Measurements from ENCODE around the gene IL18RAP.

The IL18RAP gene

GRCh38 chr2:102422910-102423309 is at the start of gene IL18RAP:
IL18RAP (plus strand) TSS chr2:102423160; CDS start chr2:102423278, 118 bp downstream.
- peaks cover 58% of the 10 kb centered on the region for H3K27me3 ChIP-seq (replicated peaks; ENCODE audit: control insufficient read depth, insufficient read depth, low read length)
- H3K9me3 ChIP-seq (ENCODE audit: control insufficient read depth, low read length) = peaks cover 3% of the 10 kb centered on the region
- H3K4me1 ChIP-seq (ENCODE audit: control insufficient read depth, insufficient read depth, low read length) = no peaks in the 10 kb centered on the region
- no peak for DNase-seq (ENCODE audit: low read depth)
- H3K36me3 ChIP-seq (ENCODE audit: control insufficient read depth, insufficient read depth, low read length, severe bottlenecking) = no peaks in the 10 kb centered on the region
- H3K4me3 ChIP-seq (ENCODE audit: low read length) = no peak within 1 kb of the TSS
- H3K9ac ChIP-seq (ENCODE audit: low read length) = no peak within 1 kb of the TSS

- no peak for DNase-seq (ENCODE audit: low read depth)
- H3K36me3 ChIP-seq (ENCODE audit: control insufficient read depth, insufficient read depth, low read length, severe bottlenecking) = no peaks in the 10 kb centered on the region
- no peak overlapping the region for H3K9ac ChIP-seq (ENCODE audit: low read length)
- H3K4me1 ChIP-seq (ENCODE audit: control insufficient read depth, insufficient read depth, low read length) = no peaks in the 10 kb centered on the region
- no peaks in the 10 kb centered on the region for H3K27me3 ChIP-seq (replicated peaks; ENCODE audit: control insufficient read depth, insufficient read depth, low read length)
- H3K4me3 ChIP-seq (ENCODE audit: low read length) = no peak overlapping the region
- H3K9me3 ChIP-seq (ENCODE audit: control insufficient read depth, low read length) = no peaks in the 10 kb centered on the region
These were observed 46.8 kb upstream of the IL18RAP start for GRCh38 chr2:102376052-102376591.

- Histone ChIP-seq H3K27me3 (replicated peaks; ENCODE audit: control insufficient read depth, insufficient read depth, low read length) (no peaks in the 10 kb centered on the region), H3K4me1 (ENCODE audit: control insufficient read depth, insufficient read depth, low read length) (no peaks in the 10 kb centered on the region), H3K9ac (ENCODE audit: low read length) (no peak overlapping the region), H3K36me3 (ENCODE audit: control insufficient read depth, insufficient read depth, low read length, severe bottlenecking) (no peaks in the 10 kb centered on the region), H3K9me3 (ENCODE audit: control insufficient read depth, low read length) (peaks cover 14% of the 10 kb centered on the region), H3K4me3 (ENCODE audit: low read length) (no peak overlapping the region)
- DNase-seq (ENCODE audit: low read depth) = no peak
These were observed 39.2 kb upstream of the IL18RAP start for GRCh38 chr2:102383722-102384121.

- no peak overlapping the region for H3K9ac ChIP-seq (ENCODE audit: low read length)
- peaks cover 14% of the 10 kb centered on the region for H3K9me3 ChIP-seq (ENCODE audit: control insufficient read depth, low read length)
- no peak overlapping the region for H3K4me3 ChIP-seq (ENCODE audit: low read length)
- DNase-seq (ENCODE audit: low read depth) = no peak
- H3K27me3 ChIP-seq (replicated peaks; ENCODE audit: control insufficient read depth, insufficient read depth, low read length) = no peaks in the 10 kb centered on the region
- no peaks in the 10 kb centered on the region for H3K4me1 ChIP-seq (ENCODE audit: control insufficient read depth, insufficient read depth, low read length)
- H3K36me3 ChIP-seq (ENCODE audit: control insufficient read depth, insufficient read depth, low read length, severe bottlenecking) = no peaks in the 10 kb centered on the region
These were observed 37.4 kb upstream of the IL18RAP start for GRCh38 chr2:102385522-102385921.

GRCh38 chr2:102386004-102386403 is 37.0 kb upstream of the IL18RAP start:
- DNase-seq (ENCODE audit: low read depth) = no peak
- no peak overlapping the region for H3K4me3 ChIP-seq (ENCODE audit: low read length)
- H3K27me3 ChIP-seq (replicated peaks; ENCODE audit: control insufficient read depth, insufficient read depth, low read length) = no peaks in the 10 kb centered on the region
- peaks cover 14% of the 10 kb centered on the region for H3K9me3 ChIP-seq (ENCODE audit: control insufficient read depth, low read length)
- no peaks in the 10 kb centered on the region for H3K36me3 ChIP-seq (ENCODE audit: control insufficient read depth, insufficient read depth, low read length, severe bottlenecking)
- no peaks in the 10 kb centered on the region for H3K4me1 ChIP-seq (ENCODE audit: control insufficient read depth, insufficient read depth, low read length)
- H3K9ac ChIP-seq (ENCODE audit: low read length) = no peak overlapping the region

GRCh38 chr2:102386867-102387541 is 36.0 kb upstream of the IL18RAP start:
- no peaks in the 10 kb centered on the region for H3K4me1 ChIP-seq (ENCODE audit: control insufficient read depth, insufficient read depth, low read length)
- no peak overlapping the region for H3K9ac ChIP-seq (ENCODE audit: low read length)
- no peaks in the 10 kb centered on the region for H3K27me3 ChIP-seq (replicated peaks; ENCODE audit: control insufficient read depth, insufficient read depth, low read length)
- peaks cover 14% of the 10 kb centered on the region for H3K9me3 ChIP-seq (ENCODE audit: control insufficient read depth, low read length)
- H3K36me3 ChIP-seq (ENCODE audit: control insufficient read depth, insufficient read depth, low read length, severe bottlenecking) = no peaks in the 10 kb centered on the region
- H3K4me3 ChIP-seq (ENCODE audit: low read length) = no peak overlapping the region
- no peak for DNase-seq (ENCODE audit: low read depth)

GRCh38 chr2:102387763-102388546 is 35.0 kb upstream of the IL18RAP start:
- no peak for DNase-seq (ENCODE audit: low read depth)
- H3K9ac ChIP-seq (ENCODE audit: low read length) = no peak overlapping the region
- H3K4me3 ChIP-seq (ENCODE audit: low read length) = no peak overlapping the region
- no peaks in the 10 kb centered on the region for H3K4me1 ChIP-seq (ENCODE audit: control insufficient read depth, insufficient read depth, low read length)
- H3K9me3 ChIP-seq (ENCODE audit: control insufficient read depth, low read length) = peaks cover 14% of the 10 kb centered on the region
- H3K27me3 ChIP-seq (replicated peaks; ENCODE audit: control insufficient read depth, insufficient read depth, low read length) = no peaks in the 10 kb centered on the region
- no peaks in the 10 kb centered on the region for H3K36me3 ChIP-seq (ENCODE audit: control insufficient read depth, insufficient read depth, low read length, severe bottlenecking)

GRCh38 chr2:102391565-102391964 is 31.4 kb upstream of the IL18RAP start:
- no peak overlapping the region for H3K4me3 ChIP-seq (ENCODE audit: low read length)
- no peaks in the 10 kb centered on the region for H3K36me3 ChIP-seq (ENCODE audit: control insufficient read depth, insufficient read depth, low read length, severe bottlenecking)
- no peaks in the 10 kb centered on the region for H3K4me1 ChIP-seq (ENCODE audit: control insufficient read depth, insufficient read depth, low read length)
- no peaks in the 10 kb centered on the region for H3K9me3 ChIP-seq (ENCODE audit: control insufficient read depth, low read length)
- no peaks in the 10 kb centered on the region for H3K27me3 ChIP-seq (replicated peaks; ENCODE audit: control insufficient read depth, insufficient read depth, low read length)
- DNase-seq (ENCODE audit: low read depth) = no peak
- H3K9ac ChIP-seq (ENCODE audit: low read length) = no peak overlapping the region

GRCh38 chr2:102392096-102392495 is 30.9 kb upstream of the IL18RAP start:
- Histone ChIP-seq H3K4me3 (ENCODE audit: low read length) (no peak overlapping the region), H3K9ac (ENCODE audit: low read length) (no peak overlapping the region), H3K9me3 (ENCODE audit: control insufficient read depth, low read length) (no peaks in the 10 kb centered on the region), H3K36me3 (ENCODE audit: control insufficient read depth, insufficient read depth, low read length, severe bottlenecking) (no peaks in the 10 kb centered on the region), H3K4me1 (ENCODE audit: control insufficient read depth, insufficient read depth, low read length) (no peaks in the 10 kb centered on the region), H3K27me3 (replicated peaks; ENCODE audit: control insufficient read depth, insufficient read depth, low read length) (no peaks in the 10 kb centered on the region)
- no peak for DNase-seq (ENCODE audit: low read depth)

GRCh38 chr2:102392942-102393341 is 30.0 kb upstream of the IL18RAP start:
- Histone ChIP-seq H3K36me3 (ENCODE audit: control insufficient read depth, insufficient read depth, low read length, severe bottlenecking) (no peaks in the 10 kb centered on the region), H3K4me3 (ENCODE audit: low read length) (no peak overlapping the region), H3K4me1 (ENCODE audit: control insufficient read depth, insufficient read depth, low read length) (no peaks in the 10 kb centered on the region), H3K27me3 (replicated peaks; ENCODE audit: control insufficient read depth, insufficient read depth, low read length) (no peaks in the 10 kb centered on the region), H3K9me3 (ENCODE audit: control insufficient read depth, low read length) (no peaks in the 10 kb centered on the region), H3K9ac (ENCODE audit: low read length) (no peak overlapping the region)
- no peak for DNase-seq (ENCODE audit: low read depth)

- H3K4me1 ChIP-seq (ENCODE audit: control insufficient read depth, insufficient read depth, low read length) = peaks cover 4% of the 10 kb centered on the region
- DNase-seq (ENCODE audit: low read depth) = no peak
- H3K9me3 ChIP-seq (ENCODE audit: control insufficient read depth, low read length) = no peaks in the 10 kb centered on the region
- no peaks in the 10 kb centered on the region for H3K27me3 ChIP-seq (replicated peaks; ENCODE audit: control insufficient read depth, insufficient read depth, low read length)
- H3K4me3 ChIP-seq (ENCODE audit: low read length) = no peak overlapping the region
- no peaks in the 10 kb centered on the region for H3K36me3 ChIP-seq (ENCODE audit: control insufficient read depth, insufficient read depth, low read length, severe bottlenecking)
- H3K9ac ChIP-seq (ENCODE audit: low read length) = no peak overlapping the region
These were observed 26.9 kb upstream of the IL18RAP start for GRCh38 chr2:102396012-102396411.
